ENCODE results near the gene PPP1R36. TPM values are rescaled to one million over a fixed set of nuclear protein-coding genes. Genes with fewer than 3 reads are reported as not detected.
"Not testable (repeated sequence)": the region's sequence is repeated elsewhere in the genome, so short reads cannot be mapped to it uniquely, and the experiment has no call there.

Gene PPP1R36
- total RNA-seq, 1 experiment from 2014 or later: 0.34 TPM

DNA sequence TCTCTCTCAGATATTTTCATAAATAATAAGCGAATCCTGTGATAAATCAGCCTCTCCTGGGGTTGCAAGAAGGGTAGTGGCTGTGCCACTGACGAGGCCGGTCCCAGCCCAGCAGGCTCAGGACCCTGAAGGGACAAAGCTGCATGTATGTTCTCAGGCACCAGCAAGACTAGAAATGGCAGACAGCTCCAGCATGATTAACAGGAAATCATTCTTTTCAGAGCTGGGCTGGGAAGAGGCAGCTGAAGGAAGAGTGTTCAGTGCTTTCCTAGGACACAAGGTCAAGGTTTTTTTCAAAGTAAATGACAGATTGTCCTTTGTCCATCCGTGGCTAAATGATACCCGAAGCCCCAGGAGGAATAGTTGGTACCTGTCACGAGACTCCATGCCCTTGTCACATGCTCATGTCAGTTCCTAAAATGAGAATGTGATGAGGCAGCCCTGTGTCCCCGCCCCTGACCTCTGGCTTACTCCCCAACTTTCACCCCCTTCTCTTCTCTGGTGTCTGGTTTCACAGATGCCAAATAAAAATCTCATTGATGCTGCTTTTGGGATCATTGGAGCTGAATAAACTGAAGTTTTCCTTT, 65.1 kb downstream of the PPP1R36 start:
- ChIA-PET POLR2A (ENCODE audit: low non-redundant PET) (no interaction called here), CTCF (no interaction called here)

DNA sequence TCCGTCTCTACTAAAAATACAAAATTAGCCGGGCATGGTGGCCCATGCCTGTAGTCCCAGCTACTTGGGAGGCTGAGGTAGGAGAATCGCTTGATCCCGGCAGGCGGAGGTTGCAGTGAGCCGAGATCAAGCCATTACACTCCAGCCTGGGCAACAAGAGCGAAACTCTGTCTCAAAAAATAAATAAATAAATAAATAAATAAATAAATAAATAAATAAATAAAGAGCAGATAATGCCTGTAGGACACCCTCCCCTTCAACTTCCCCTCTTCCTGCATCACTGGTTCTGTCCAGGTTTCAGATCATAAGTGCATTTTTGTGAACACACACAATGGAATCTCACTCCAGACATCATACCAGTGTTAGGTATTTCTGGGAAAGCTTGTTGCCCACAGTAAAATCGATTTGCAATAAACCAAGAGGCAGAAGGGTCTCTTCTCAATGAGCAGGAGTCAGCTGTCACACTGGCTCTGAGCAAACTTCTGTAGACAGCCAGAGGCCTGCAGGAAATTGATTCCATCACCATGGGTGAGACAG, 68.2 kb downstream of the PPP1R36 start:
- BruUV-seq (replicated peaks); H3K9me3 ChIP-seq (ENCODE audit: low read depth, low read length, poor library complexity, severe bottlenecking); H3K4me3 ChIP-seq (ENCODE audit: low read depth, low read length, poor library complexity, severe bottlenecking); POLR2A ChIA-PET (ENCODE audit: low non-redundant PET); H3K27ac ChIP-seq (ENCODE audit: low read depth, low read length, poor library complexity, severe bottlenecking); H3K27me3 ChIP-seq (replicated peaks; ENCODE audit: insufficient read depth, low read depth, low read length, poor library complexity); H3K4me1 ChIP-seq (ENCODE audit: insufficient read depth, low read length, poor library complexity, severe bottlenecking); intact Hi-C loops (cut with micrococcal nuclease; ENCODE audit: unreplicated experiment); DNase-seq (ENCODE audit: low spot score); CTCF ChIA-PET; H3K36me3 ChIP-seq (ENCODE audit: insufficient read depth, low read length, poor library complexity, severe bottlenecking): not testable (repeated sequence)

More for the DNA sequence above, 65.1 kb downstream of the PPP1R36 start:
- Histone ChIP-seq H3K4me3 (ENCODE audit: low read depth, low read length, poor library complexity, severe bottlenecking) (no peak overlapping the region), H3K9me3 (ENCODE audit: low read depth, low read length, poor library complexity, severe bottlenecking) (no peaks in the 10 kb centered on the region), H3K4me1 (ENCODE audit: insufficient read depth, low read length, poor library complexity, severe bottlenecking) (peaks cover 9% of the 10 kb centered on the region), H3K36me3 (ENCODE audit: insufficient read depth, low read length, poor library complexity, severe bottlenecking) (no peaks in the 10 kb centered on the region), H3K27me3 (replicated peaks; ENCODE audit: insufficient read depth, low read depth, low read length, poor library complexity) (no peaks in the 10 kb centered on the region), H3K27ac (ENCODE audit: low read depth, low read length, poor library complexity, severe bottlenecking) (no peak overlapping the region)
- intact Hi-C loops (cut with micrococcal nuclease; ENCODE audit: unreplicated experiment): no loop called here
- BruUV-seq (replicated peaks): no TSS peak
- TF ChIP-seq EZH2 (IDR thresholded peaks at IDR 0.05; ENCODE audit: borderline replicate concordance, low read depth, low read length, poor library complexity, severe bottlenecking) (no peak), CTCF (conservative IDR thresholded peaks at IDR 0.05; ENCODE audit: low read depth, low read length) (no peak)
- no peak for DNase-seq (ENCODE audit: low spot score)

DNA sequence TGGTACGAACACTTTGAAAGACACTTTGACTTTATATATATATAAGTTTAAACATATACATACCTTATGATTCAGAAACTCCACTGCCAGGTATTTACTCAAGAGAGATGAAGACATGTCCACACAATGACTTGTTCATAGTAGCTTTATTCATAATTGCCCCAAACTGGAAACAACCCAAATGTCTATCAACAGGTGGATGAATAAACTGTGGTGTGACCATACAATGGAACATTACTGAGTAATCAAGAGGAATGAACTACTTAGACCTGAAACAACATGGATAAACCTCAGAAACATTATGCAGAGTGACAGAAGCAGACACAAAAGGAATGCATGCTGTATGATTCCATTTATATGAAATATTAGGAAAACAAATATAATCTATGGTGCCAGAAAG, 71.1 kb downstream of the PPP1R36 start:
- no peaks in the 10 kb centered on the region for H3K27me3 ChIP-seq (replicated peaks; ENCODE audit: insufficient read depth, low read depth, low read length, poor library complexity)
- H3K9me3 ChIP-seq (ENCODE audit: low read depth, low read length, poor library complexity, severe bottlenecking): no peaks in the 10 kb centered on the region
- H3K36me3 ChIP-seq (ENCODE audit: insufficient read depth, low read length, poor library complexity, severe bottlenecking): no peaks in the 10 kb centered on the region
- TF ChIP-seq CTCF (conservative IDR thresholded peaks at IDR 0.05; ENCODE audit: low read depth, low read length): no peak
- ChIA-PET CTCF (no interaction called here), POLR2A (ENCODE audit: low non-redundant PET) (interaction anchor here (0.6 kb wide), 1 partner anchor 294 kb away, joined by 3 read pairs; no protein-coding TSS in a partner anchor)
- no peaks in the 10 kb centered on the region for H3K4me1 ChIP-seq (ENCODE audit: insufficient read depth, low read length, poor library complexity, severe bottlenecking)
- no peak for DNase-seq (ENCODE audit: low spot score)
- H3K4me3 ChIP-seq (ENCODE audit: low read depth, low read length, poor library complexity, severe bottlenecking): no peak overlapping the region
- intact Hi-C loops (cut with micrococcal nuclease; ENCODE audit: unreplicated experiment): no loop called here
- BruUV-seq (replicated peaks): no TSS peak
- no peak overlapping the region for H3K27ac ChIP-seq (ENCODE audit: low read depth, low read length, poor library complexity, severe bottlenecking)

DNA sequence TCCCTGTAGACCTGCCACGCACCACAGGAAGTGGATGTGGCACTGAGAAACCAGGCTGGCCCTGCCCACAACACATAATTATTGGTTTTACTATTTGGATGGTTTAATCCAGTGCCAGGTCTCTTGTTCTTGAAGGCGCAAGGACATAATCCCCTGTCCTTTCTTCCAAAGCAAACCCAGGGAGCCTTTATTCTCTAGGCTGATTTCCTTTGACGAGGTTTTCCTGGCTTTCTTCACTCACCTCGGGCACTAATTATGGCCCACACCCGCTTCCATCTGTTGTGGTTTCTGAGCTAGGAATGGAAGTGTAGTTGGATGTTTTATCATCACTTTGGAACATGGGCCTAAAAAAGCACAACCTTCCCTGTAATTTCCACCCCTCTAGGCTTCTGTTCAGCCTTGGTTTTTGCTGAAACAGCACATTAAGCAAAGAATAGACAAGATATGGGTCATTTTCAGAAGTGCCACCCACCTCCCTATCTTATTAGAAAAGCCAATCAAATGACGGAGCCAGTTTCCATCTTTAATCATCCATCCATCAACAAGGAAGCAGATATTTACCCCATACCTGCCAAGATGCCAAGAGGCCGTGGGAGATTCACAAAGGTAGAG, 73.9 kb downstream of the PPP1R36 start:
- no TSS peak for BruUV-seq (replicated peaks)
- no peak for DNase-seq (ENCODE audit: low spot score)
- Histone ChIP-seq H3K9me3 (ENCODE audit: low read depth, low read length, poor library complexity, severe bottlenecking) (no peaks in the 10 kb centered on the region), H3K36me3 (ENCODE audit: insufficient read depth, low read length, poor library complexity, severe bottlenecking) (no peaks in the 10 kb centered on the region), H3K27ac (ENCODE audit: low read depth, low read length, poor library complexity, severe bottlenecking) (no peak overlapping the region), H3K4me3 (ENCODE audit: low read depth, low read length, poor library complexity, severe bottlenecking) (no peak overlapping the region), H3K4me1 (ENCODE audit: insufficient read depth, low read length, poor library complexity, severe bottlenecking) (no peaks in the 10 kb centered on the region), H3K27me3 (replicated peaks; ENCODE audit: insufficient read depth, low read depth, low read length, poor library complexity) (no peaks in the 10 kb centered on the region)
- POLR2A ChIA-PET (ENCODE audit: low non-redundant PET): no interaction called here
- intact Hi-C loops (cut with micrococcal nuclease; ENCODE audit: unreplicated experiment): no loop called here
- TF ChIP-seq CTCF (conservative IDR thresholded peaks at IDR 0.05; ENCODE audit: low read depth, low read length) (no peak), EZH2 (IDR thresholded peaks at IDR 0.05; ENCODE audit: borderline replicate concordance, low read depth, low read length, poor library complexity, severe bottlenecking) (no peak)
- CTCF ChIA-PET: no interaction called here

Data from A673 (cell line).